Stimulated activated CD4-positive, alpha-beta T cell treated with anti-CD3 and anti-CD28 coated beads, Interleukin-2, amount 100 ng/mL, for 24 hours (primary cell): ENCODE results near the gene GMDS.

Experiments used
- DNase-seq, 2 donors: peaks; one replicate each; pipeline ENCODE4 v3.0.0-alpha.2; 2020

GMDS gene

DNA sequence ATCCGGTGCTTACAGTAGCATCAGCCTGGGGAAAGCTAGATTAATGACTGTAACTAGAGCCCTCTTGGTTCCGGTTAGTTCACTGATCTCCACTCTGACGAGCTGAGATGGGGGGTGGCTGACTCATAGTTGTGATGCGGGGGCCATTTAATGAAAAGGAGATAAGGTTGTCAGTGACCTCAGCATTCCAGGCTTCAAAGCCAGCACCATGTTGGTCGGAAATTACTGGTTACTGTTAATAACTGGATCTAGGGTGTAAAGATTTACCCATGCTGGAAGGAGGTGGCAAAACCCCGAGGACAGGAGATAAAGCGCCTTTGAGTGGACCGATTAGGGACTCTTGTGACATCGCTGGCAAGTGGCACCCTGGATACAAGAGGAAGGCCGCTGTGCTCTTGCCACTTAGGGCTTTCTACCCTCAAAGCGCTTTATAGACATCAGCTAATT, 614.6 kb downstream of the GMDS start:
- DNase-seq, result no peak

DNA sequence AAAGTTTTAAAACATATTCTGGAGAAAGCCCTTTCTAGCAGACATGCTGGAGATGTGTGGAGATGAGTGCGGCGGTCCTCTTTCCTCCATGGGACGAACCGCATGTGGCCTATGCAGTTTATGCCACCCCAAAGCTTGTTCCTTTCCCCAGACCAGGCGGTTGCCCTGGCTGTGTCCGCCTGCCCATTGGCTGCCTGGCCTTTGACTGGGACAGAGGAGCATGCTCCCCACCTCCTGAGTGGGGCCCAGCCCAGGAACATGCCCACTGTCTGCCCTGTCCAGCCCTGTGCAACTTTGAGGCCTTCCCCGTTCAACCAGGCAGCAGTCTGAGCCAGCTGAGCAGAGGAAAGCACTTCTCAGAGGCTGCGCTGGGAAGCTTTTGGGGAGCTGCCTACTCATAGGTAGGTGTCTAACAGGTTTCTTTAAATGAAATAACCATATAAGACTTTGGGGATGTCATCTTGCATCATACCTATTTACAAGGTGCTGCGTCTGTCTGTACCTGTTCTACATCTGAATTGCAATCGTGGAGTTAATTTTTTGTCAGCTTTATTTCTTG, 615.1 kb downstream of the GMDS start:
- DNase-seq, result no peak

DNA sequence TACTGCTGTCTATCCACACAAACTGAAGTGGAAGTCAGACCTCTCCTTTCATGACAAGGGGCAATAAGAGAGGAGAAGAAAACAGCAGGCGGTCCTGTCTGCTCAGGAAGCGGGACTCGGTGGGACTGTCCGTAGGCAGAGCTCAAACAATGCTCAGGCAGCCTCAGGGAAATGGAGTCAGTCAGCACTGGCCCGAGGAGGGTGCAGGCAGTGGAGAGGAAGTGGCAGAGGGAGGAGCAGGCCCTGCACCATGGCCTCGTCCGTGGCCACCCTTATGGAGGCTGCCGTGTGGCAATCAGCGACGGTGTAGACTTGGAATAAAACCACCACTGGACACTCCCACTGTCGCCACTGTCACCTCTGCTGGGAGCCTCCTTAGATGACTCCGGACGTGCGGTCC, 616.1 kb downstream of the GMDS start:
- no peak for DNase-seq

DNA sequence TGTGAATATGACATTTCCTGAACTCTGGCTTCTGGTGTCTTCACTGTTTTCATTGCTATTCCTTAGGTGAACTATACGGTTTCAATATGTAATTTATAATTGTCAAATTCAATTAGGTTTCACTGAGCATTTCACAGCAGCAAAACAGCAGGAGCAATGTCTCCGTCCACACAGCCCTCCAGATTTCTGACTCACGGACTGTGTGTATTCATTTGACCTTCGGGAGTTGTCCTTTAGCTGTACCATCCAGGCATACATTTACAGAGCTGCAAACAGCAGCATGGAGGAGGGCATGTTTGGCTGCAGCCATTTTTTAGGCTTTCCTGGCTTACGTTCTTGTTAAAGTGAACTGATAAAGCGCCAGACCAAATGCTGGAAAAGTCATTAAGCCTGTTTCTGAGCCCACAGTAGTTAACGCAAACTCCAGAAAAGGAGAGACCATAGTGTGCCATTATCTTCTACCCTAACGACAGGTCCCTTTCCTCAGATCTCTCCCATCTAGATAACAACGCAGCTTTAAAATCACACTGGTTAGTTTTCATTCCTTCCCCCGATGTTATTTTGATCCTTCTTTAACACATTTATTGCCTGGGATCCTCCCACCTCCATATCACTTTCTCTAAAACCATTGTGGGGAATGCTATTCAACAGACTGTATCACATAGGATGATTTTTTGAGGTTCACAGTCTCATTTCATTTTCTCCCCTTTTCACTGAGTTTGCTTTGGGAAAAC, 617.4 kb downstream of the GMDS start:
- no peak for DNase-seq

DNA sequence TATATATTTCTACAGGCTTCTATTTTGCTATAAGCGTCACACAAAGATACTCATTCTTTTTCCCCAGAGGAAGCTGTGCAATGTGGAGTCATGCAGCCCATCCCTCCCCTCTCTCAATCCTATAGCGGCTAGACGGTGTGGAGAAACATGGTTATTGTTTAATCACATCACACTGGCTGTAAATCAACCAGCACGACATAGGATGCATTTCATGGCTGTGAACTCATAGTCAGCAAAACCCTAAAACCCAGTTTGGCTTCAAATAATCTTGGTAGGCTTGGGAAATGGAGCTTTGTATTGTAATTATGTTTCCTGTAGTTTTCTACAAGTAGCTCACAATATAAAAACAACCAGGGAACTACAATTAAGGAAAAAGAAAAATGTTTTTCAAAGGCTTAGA, 618.9 kb downstream of the GMDS start:
- DNase-seq, result no peak

DNA sequence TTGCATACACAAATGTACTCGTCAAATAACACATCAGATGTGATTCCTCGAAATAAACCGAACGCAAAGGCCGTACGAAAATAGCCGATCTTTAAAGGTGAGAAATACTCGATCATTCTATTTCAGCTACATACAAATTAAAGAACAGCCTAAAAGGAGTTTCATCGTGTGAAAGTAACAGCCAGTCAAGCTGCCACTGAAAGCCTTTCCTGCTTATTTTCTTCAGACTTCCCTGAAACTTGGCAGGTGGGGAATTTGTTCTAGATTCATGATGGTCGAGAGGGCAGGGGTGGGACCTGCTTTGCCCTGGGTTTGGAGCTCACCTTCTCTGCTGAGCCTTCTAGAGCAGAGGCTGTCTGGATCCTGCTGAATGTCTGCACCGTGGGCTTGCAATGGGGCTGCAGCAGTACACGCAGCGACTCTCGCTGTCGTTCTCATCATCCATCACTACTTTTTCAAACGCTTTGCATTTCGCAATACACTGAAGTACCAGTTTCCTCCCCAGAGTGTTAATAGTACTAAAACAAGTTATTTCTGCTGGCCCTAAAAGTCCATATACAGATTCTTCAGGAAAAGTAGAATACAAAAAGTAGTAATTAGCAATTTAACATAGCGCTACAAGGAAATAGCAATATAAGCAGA, 619.5 kb downstream of the GMDS start:
- DNase-seq, result no peak

DNA sequence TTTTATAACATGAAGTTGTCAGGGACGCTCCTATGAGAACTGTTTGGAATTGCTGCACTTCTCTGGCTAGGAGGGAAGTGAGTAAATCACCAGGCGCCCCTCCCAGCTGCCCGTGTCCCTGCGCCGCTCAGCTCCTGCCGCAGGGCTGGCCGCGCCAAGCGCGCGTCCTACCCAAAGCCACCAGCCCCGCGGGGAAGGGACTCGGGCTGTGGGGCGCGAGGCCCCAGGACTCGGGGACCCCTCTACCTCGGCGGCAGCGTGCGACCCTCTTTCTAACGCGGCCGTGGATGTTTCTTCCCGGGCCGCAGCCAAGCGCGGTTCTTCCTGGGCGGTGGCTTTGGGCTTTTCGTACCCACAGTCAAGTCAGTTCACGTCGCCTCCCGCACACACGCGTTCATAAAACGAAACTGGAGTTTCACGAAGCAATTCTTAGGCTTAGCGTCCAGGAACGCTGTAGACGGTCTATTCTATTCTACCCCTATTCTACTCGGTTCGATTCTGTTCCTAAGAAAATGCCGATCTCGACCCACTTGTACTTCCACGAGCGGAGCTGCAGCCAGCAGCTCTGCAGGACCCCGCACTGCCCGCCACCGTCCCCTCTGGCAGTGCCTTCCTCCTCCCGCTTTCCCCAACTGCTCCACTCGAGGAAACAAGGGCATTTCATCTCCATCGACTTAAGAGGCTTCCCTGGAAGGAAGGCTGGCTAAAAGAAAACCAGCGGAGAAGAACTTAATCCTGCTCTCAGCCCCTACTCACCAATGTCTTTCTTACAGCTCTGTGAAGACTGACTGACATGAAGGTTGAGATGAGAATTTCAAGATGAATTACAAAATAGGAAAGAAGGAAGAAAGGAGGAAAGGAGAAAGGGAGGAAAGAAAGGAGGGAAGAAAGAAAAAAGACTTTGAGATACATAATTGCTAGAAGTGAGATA, 620.3 kb downstream of the GMDS start:
- DNase-seq, result no peak

DNA sequence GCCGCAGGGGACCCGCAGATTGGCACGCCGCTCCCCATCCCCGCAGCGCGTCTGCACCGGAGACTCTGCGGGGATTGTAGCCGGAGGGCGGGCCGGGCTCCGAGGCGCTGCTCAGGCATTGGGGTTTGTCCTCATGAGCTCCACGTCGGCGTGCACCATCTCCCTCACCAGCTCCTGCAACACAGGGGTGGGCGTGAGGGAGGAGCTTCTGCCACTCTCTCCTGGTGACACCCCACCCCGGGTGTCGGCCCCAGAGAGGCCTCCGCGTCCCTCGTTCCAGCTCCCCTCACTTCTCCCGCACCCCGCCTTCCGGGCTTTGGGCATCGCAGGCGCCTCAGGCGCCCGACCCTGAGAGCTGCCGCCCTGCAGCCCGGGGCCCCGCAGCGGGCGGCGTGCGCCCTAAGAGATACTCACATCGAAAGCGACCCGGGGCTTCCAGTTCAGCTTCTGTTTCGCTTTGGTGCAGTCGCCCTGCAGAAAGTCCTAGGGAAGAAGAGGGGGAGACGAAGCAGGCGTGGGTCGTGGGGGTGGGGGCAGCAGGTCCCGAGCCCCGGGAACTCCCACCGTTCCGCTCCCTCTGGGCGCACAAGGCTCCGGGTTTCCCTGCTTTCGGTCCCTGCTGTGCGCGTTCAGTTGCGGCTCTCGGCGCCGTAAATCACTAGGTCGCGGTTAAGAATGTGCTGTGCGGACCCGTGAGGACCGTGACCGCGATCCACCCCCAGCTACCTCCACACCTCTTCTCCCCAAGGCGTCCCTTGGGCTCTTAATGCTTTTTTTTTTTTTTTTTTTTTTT, 621.2 kb downstream of the GMDS start:
- no peak for DNase-seq

DNA sequence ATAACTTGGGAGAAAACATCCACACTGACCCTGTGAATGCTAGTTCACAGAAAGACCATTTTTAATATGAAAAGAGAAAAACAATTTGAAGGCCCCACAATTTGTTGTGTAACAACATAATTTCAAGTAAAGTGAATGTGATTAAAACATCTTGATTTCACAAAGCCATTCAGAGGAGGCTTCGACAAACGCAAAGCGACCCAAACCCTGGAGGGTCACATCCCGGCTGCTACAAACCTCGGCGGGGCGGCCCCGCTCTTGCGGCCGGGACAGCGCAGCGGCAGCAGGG, 621.7 kb downstream of the GMDS start:
- no peak for DNase-seq

DNA sequence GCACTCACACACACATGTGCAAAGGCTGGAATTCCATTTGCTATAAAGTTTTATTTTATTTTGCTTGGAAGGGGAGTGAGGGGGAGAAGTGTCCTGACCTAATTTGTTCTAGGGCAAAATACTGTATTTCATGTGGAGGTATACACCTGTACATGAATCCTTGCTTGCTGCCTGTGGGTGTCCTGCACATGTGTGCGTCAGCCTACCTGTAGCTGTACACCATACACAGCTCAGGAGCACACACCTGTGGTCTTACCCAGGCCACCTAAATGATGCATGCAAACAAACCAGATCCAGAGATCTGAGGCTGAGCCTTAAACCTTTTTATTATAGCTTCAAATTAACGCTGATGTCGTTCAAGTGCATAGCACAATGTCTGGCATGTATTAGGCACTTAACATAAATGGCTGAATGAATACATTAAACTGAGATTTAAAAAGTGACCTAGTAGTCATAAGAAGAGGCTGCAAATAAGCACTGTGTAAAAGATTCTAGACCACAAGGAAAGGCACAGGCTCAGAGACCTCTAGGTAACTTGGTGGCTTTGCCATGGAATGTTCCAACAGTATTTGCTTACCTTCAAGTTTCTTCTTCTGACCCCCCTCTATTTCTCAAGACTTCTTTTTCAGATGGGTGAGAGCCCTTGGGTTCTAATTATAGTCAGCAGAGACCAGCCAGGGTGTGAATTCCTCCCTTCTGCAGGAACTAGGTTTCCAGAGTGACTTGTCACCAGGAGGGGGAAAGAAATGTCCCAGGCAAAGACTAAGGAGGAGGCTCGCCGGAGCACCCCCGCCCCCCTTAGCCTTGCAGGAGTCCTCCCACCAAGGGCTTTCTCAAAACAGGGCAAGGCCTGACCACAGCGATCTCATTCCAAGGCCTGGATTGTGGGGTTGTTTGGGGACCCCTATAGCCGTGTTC, 622.3 kb downstream of the GMDS start:
- DNase-seq, result no peak

DNA sequence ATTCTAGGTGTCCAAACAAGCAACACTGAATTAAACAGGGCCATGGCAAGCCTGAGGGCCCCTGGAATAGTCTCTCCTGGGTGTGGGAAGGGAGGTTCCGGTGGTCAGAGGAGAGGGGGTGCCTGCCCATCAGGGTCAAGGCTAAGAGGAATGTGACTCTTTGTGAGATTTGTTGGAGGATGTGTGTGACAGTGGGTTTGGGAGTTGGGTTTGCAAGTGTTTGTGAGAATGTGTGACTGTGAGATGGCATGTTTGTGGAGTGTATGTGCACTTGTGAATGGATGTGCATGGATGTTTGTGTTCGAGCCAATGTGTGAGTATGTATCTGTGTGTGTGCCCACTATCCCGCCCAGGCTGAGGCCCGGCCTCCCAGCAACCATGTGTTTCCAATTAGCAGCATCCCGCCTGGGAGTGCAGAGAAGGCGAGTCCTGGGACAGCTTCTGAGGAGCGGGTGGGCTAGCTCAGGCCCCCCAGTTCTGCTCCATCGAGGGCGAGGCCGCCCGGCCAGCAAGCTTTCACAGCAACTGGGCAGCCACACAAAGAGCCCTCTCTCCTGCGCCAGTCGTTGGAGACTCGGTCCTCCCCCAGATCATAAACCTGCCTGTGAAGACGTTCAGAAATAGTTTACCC, 623.1 kb downstream of the GMDS start:
- no peak for DNase-seq

DNA sequence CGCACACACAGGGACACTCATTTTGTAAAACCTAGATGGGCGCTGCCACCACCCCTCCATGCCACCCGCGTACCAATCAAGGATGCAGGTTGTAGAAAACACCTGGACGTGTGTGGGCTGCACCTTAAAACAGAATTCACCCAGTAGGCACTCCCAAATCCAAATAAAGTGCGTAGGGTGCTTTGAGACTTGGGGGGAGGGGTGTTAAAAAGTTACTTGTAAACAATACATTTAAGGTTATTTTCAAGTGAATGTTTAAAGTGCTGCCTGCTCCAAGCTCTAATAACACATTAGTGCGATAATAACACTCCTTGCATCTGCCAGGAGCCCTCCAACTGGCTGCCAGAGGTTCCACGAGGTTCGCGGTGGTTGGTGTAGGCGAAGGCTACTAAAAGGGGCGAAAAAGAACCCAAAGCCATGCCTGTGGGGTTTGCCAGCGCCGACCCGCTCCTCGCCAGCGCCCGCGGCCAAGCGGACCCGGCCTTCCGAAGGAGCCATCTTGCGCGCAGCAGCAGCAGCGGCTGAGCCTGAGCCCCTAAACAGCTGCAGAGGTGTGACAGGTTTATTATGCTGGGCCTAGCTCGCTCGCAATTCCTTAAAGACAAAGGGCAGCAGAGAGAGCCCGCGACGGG, 624.2 kb downstream of the GMDS start:
- no peak for DNase-seq

DNA sequence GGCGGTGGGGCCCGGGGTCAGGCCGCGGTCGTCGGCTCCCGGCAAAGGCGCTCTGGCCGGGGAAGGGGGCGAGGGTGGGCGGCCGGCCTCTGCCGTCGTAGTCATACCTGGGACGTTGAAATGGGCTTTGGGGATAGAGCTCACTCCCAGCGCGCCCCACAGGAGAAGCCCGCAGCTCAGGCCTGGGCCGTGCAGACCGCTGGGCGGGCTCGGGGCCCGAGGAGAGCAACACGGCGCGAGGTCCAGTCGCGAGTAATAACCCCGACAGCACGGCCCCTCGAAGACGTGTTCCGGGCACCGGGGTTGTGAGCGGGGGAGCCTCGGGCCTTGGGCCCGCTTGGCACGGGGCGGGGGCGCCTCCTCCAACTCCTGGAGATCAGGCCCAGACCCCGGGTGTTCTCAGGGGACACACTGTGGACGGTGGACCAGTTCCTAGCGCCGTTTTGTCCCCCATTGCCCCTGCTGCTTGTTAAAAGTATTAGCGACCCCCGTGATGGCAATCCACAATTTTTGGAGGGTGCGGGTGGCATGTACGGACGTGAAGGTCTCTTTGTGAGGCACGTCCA, 624.8 kb downstream of the GMDS start:
- DNase-seq, result no peak

DNA sequence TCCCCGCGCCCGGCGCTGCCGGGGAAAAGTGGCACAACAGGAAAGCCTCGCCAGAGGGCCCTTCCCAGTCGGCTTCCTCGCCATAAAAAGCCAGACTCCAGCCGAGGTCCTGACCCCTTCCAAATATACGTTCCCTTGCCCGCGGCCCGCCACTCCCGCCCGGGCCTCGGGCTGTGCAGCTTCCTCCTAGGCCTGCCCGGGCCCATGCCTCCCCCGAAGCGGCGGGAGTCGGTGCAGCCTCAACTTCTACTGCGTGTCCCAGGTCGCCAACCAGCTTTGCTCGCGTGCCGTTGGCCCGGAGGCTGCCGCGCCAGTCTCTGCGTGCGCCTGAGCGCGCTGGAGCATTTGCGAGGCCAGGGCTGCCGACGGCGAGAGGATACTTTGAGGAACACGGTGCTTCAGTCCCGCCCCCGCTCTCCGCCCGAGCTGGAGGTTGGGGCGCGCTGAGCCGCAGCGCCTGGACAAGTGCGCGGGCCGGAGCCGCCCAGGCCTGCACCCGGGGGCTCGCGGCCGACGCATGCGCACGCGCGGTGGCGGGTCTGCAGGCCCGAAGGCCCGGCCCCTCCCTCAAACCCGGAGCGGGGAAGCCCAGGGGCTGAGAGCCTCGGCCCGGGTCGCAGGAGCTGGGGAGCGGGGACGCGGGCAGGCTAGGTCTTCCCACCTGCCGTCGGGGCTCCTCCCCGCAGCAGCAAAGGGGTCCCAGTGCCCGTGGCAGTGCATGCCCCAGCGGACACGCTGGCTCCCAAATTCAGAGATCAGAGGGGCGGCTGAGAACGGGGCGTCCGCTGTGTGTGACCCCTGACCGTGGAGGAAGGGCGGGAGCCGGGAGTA, 625.5 kb downstream of the GMDS start:
- no peak for DNase-seq

DNA sequence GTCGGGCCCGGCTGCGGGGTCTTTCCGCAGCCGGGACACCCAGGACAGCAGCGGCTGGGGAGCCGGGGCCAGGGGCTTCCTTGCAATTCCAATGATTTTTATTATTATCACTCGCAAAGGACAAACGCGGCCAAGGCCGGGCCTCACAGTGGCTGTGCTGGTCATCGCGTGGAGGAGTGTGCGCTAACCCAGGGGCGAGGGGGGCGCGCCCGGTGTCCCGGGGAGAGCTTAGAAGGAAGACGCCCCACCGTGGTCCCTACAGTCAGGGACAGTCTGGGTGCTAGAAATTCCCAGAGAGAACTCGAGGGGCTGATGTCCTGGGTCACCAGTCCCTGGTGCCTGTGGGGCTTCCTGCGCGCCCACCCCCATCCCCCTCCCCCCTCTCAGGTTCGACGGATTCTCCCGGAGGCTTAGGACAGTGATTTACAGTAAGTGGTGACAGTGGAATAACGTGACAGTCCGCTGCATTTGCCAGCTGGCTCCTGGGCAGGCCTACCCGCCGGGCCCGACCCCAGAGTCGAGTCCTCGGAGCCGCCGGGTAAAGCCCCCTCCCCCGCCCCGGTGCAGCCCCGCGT, 626.2 kb downstream of the GMDS start:
- no peak for DNase-seq

DNA sequence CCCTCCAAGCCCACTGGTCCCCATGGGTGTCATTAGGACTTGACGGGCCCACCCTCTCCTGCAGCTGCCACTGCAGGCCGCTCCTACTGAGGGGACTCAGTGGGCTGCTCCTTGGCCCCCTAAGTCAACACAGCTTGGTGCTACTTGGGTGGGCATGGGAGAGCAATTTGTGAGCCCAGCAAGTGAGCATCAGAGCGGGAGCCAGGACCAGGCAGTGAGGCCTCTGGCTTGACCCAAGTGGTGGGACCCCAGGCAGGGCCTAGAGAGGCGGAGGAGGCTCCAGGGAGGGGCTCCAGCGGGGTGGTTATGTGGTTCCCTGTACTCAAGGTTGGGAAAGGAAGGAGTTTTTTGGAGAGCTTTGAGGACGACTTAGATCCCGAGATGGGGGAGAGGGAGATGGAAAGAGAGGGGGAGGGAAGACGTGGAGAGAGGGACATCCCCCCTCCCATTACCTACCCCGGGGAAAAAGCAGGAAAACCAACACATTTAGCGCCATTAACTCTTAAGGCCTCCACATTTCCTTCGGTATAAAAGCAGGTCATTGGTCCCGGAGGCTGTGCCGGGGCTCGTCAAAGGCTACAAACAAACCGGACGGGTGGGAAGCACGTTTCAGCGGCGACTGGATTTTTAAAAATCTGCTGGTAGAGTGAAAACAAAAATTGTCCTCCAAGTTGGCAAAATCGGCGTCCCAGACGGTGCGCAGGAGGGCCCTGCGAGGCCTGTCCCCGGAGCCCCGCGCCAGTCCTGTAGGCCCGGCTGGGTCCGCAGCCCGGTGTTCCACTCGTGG, 626.9 kb downstream of the GMDS start:
- no peak for DNase-seq

DNA sequence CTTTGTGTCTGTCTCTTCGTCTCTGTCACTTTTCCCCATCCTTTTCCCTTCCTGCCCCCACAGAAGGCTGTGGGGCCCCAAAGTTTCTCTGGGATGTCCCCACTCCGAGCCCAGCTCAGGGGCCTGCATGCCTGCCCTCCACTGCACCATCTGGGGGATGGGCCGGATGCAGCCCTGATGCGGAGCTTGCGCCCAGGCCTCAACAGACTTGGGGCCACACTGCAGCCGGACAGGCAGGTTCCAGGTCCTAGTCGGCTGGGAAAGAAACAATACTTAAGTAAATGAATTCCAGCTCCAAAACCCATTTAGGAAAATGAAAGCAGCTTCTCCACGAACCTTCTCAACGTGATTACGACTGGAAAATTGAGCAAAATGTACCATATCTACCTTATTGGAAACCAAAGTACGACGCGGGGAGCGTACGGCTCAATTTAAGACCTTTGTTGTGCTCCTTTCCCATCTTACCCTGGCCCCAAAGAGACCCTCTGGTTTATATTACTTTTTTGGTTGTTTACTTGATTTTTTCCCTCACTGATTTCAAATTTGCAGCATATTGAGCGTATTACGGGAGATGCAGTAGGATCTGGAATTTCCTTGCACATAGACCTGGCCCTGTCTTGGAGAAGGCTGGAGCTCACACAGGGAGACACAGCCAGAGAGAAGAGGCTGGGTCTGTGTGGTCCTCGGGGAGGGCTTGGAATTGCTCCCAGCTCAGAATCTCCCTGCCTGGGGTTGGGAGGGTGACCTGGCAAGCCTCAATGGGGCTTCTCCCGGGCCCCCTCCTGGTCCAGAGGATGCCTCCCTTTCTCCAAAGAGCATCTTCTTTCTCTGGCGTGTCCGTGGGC, 627.7 kb downstream of the GMDS start:
- no peak for DNase-seq
